Tibial nerve (tissue), 4 donors: ENCODE data around the gene RNF6. TPM values are rescaled to one million over a fixed set of nuclear protein-coding genes. Genes with fewer than 3 reads are reported as not detected.

Source experiments
- DNase-seq, 2 donors: peaks; one replicate each; pipeline ENCODE4 v3.0.0-alpha.2; 2019; ENCODE audit warnings: low spot score in 2 of 2
- H3K27ac ChIP-seq, 4 donors: fragments of 200-600 bp; sonication (generic) in 3 of 4; one replicate each; pipeline ENCODE4 v1.5.1; 2017 to 2019; ENCODE audit warnings: mild to moderate bottlenecking in 1 of 4
- H3K27me3 ChIP-seq, 2 donors: fragments of 200-600 bp; sonication (generic) in 1 of 2; one replicate each; pipeline versions ENCODE4 v1.5.1 to v1.6.0; 2017 to 2019
- H3K36me3 ChIP-seq, 3 donors: fragments of 200-600 bp; sonication (generic); one replicate each; pipeline ENCODE4 v1.5.1; 2018 to 2019
- H3K4me1 ChIP-seq, 4 donors: fragments of 200-600 bp; sonication (generic) in 3 of 4; one replicate each; pipeline ENCODE4 v1.5.1; 2017 to 2019
- H3K4me3 ChIP-seq, 4 donors: fragments of 200-600 bp; sonication (generic) in 3 of 4; one replicate each; pipeline ENCODE4 v1.5.1; 2017 to 2019; ENCODE audit warnings: mild to moderate bottlenecking in 1 of 4, moderate library complexity in 1 of 4
- H3K9me3 ChIP-seq, 4 donors: fragments of 200-600 bp; sonication (generic) in 3 of 4; one replicate each; pipeline ENCODE4 v1.5.1; 2017 to 2019
- CTCF ChIP-seq, 5 experiments: fragments of 200-600 bp in 3 of 5; fragments of 450-650 bp in 2 of 5; sonication (generic) in 3 of 5; IDR thresholded peaks; one replicate each; pipeline ENCODE4 v1.5.1; 2016 to 2019; ENCODE audit warnings: antibody characterized with exemption in 5 of 5, mild to moderate bottlenecking in 3 of 5, moderate library complexity in 2 of 5
- EP300 ChIP-seq, 2 donors: sonication (generic); formaldehyde crosslinking; IDR thresholded peaks; one replicate each; pipeline ENCODE4 v1.6.1; 2017; ENCODE audit warnings: antibody characterized with exemption in 2 of 2, mild to moderate bottlenecking in 1 of 2
- POLR2A ChIP-seq, 2 donors: fragments of 450-650 bp; IDR thresholded peaks; one replicate each; pipeline ENCODE4 v1.6.1; 2017; ENCODE audit warnings: antibody characterized with exemption in 2 of 2, mild to moderate bottlenecking in 2 of 2, moderate library complexity in 2 of 2
- WGBS, 2 donors: methylation state at CpG; one replicate each; pipeline ENCODE4 v1.1.5; 2018; 5-methylcytosine and 5-hydroxymethylcytosine counted together
- total RNA-seq, 4 donors: library from RNA; depleted of rRNA; stranded (reverse); fragments of >200 nt; gene quantifications; one replicate each; pipeline ENCODE4 v1.1.0, GENCODE V29; 2016

The RNF6 gene
- total RNA-seq, 4 donors from 2014 or later: 17.1 to 22.8 (median 19.3) TPM

- Histone ChIP-seq H3K27ac (no peak overlapping the region), H3K9me3 (no peaks in the 10 kb centered on the region), H3K4me1 (no peaks in the 10 kb centered on the region), H3K4me3 (no peak overlapping the region), H3K27me3 (no peaks in the 10 kb centered on the region), H3K36me3 (no peaks in the 10 kb centered on the region)
- TF ChIP-seq EP300 (IDR thresholded peaks at IDR 0.05) (no peak), POLR2A (IDR thresholded peaks at IDR 0.05) (no peak), CTCF (IDR thresholded peaks at IDR 0.05) (no peak)
- WGBS, 2 donors: 72 to 84% methylated on average over 6 of the region's 6 CpGs
- no peak for DNase-seq
Measured at GRCh38 chr13:26168237-26168814, 53.8 kb downstream of the RNF6 start.

GRCh38 chr13:26163812-26164211, 58.3 kb downstream of the RNF6 start:
- no peaks in the 10 kb centered on the region for H3K27me3 ChIP-seq
- H3K4me3 ChIP-seq: no peak overlapping the region
- no peak for DNase-seq
- no peak for TF ChIP-seq CTCF (IDR thresholded peaks at IDR 0.05)
- no peak for TF ChIP-seq EP300 (IDR thresholded peaks at IDR 0.05)
- no peak for TF ChIP-seq POLR2A (IDR thresholded peaks at IDR 0.05)
- H3K27ac ChIP-seq: no peak overlapping the region
- H3K36me3 ChIP-seq: no peaks in the 10 kb centered on the region
- no peaks in the 10 kb centered on the region for H3K4me1 ChIP-seq
- no peaks in the 10 kb centered on the region for H3K9me3 ChIP-seq
- WGBS, 2 donors: 84 to 96% methylated on average over 3 of the region's 3 CpGs

Other genes with a start within 250 kb of the RNF6 start
- gene SHISA2, start 170.3 kb downstream of the RNF6 start, total RNA-seq: 1 to 10 TPM; 2.1 to 7.5 (median 4.6) TPM
- gene CDK8, start 31.8 kb upstream of the RNF6 start, total RNA-seq: 10 to 100 TPM in 3 of 4 donors, 1 to 10 TPM in 1; 9.6 to 17.7 (median 13.7) TPM